Measurements from ENCODE around the gene COL18A1.

Gene COL18A1

GRCh38 chr21:45539796-45540600 lies 135.0 kb downstream of the COL18A1 start:
- no peak overlapping the region for H3K27ac ChIP-seq (ENCODE audit: poor library complexity, severe bottlenecking)
- H3K4me1 ChIP-seq (ENCODE audit: insufficient read depth, poor library complexity, severe bottlenecking): no peaks in the 10 kb centered on the region
- no peak for TF ChIP-seq CTCF (IDR thresholded peaks at IDR 0.05; ENCODE audit: poor library complexity, severe bottlenecking)
- DNase-seq (ENCODE audit: low spot score): peak; percentile 51
- H3K4me3 ChIP-seq (ENCODE audit: severe bottlenecking): no peak overlapping the region
- H3K36me3 ChIP-seq (ENCODE audit: low read depth): no peaks in the 10 kb centered on the region
- no peaks in the 10 kb centered on the region for H3K9me3 ChIP-seq (ENCODE audit: severe bottlenecking)
- ATAC-seq (ENCODE audit: low read depth): no peak
- H3K27me3 ChIP-seq (ENCODE audit: insufficient read depth, poor library complexity, severe bottlenecking): no peaks in the 10 kb centered on the region

- H3K9me3 ChIP-seq (ENCODE audit: severe bottlenecking): no peaks in the 10 kb centered on the region
- ATAC-seq (ENCODE audit: low read depth): no peak
- no peaks in the 10 kb centered on the region for H3K4me1 ChIP-seq (ENCODE audit: insufficient read depth, poor library complexity, severe bottlenecking)
- DNase-seq (ENCODE audit: low spot score): peak; percentile 44
- TF ChIP-seq CTCF (IDR thresholded peaks at IDR 0.05; ENCODE audit: poor library complexity, severe bottlenecking): no peak
- H3K27ac ChIP-seq (ENCODE audit: poor library complexity, severe bottlenecking): no peak overlapping the region
- no peaks in the 10 kb centered on the region for H3K36me3 ChIP-seq (ENCODE audit: low read depth)
- no peaks in the 10 kb centered on the region for H3K27me3 ChIP-seq (ENCODE audit: insufficient read depth, poor library complexity, severe bottlenecking)
- no peak overlapping the region for H3K4me3 ChIP-seq (ENCODE audit: severe bottlenecking)
Measured at GRCh38 chr21:45540601-45540970, 135.6 kb downstream of the COL18A1 start.

- Histone ChIP-seq H3K36me3 (ENCODE audit: low read depth) (no peaks in the 10 kb centered on the region), H3K27ac (ENCODE audit: poor library complexity, severe bottlenecking) (peak overlapping the region; percentile 57), H3K27me3 (ENCODE audit: insufficient read depth, poor library complexity, severe bottlenecking) (no peaks in the 10 kb centered on the region), H3K4me3 (ENCODE audit: severe bottlenecking) (peak overlapping the region; percentile 82), H3K4me1 (ENCODE audit: insufficient read depth, poor library complexity, severe bottlenecking) (no peaks in the 10 kb centered on the region), H3K9me3 (ENCODE audit: severe bottlenecking) (no peaks in the 10 kb centered on the region)
- no peak for TF ChIP-seq CTCF (IDR thresholded peaks at IDR 0.05; ENCODE audit: poor library complexity, severe bottlenecking)
- ATAC-seq (ENCODE audit: low read depth): peak; percentile 66
- DNase-seq (ENCODE audit: low spot score): peak; percentile 77
Measured at GRCh38 chr21:45541221-45542039, 136.5 kb downstream of the COL18A1 start.

GRCh38 chr21:45542242-45542666 lies 137.3 kb downstream of the COL18A1 start, which contains the start of gene SLC19A1:
Gene SLC19A1, minus strand, starts transcription at chr21:45542440. Its CDS starts 4,481 bp downstream, at chr21:45537959.
- peak; percentile 42 for DNase-seq (ENCODE audit: low spot score)
- peak; percentile 69 for ATAC-seq (ENCODE audit: low read depth)
- Histone ChIP-seq H3K36me3 (ENCODE audit: low read depth) (no peaks in the 10 kb centered on the region), H3K4me3 (ENCODE audit: severe bottlenecking) (peak within 1 kb of the TSS; percentile 82), H3K9me3 (ENCODE audit: severe bottlenecking) (no peaks in the 10 kb centered on the region), H3K27me3 (ENCODE audit: insufficient read depth, poor library complexity, severe bottlenecking) (no peaks in the 10 kb centered on the region), H3K27ac (ENCODE audit: poor library complexity, severe bottlenecking) (peak within 1 kb of the TSS; percentile 57), H3K4me1 (ENCODE audit: insufficient read depth, poor library complexity, severe bottlenecking) (no peaks in the 10 kb centered on the region)
- TF ChIP-seq CTCF (IDR thresholded peaks at IDR 0.05; ENCODE audit: poor library complexity, severe bottlenecking): no peak
